ENCODE measurements around the gene UBE2E1.
"Not testable (repeated sequence)": the region's sequence is repeated elsewhere in the genome, so short reads cannot be mapped to it uniquely, and the experiment has no call there.

Gene UBE2E1

GRCh38 chr3:23904545-23904944 is 98.8 kb downstream of the UBE2E1 start:
- no peak for DNase-seq (ENCODE audit: low spot score)
- no peaks in the 10 kb centered on the region for H3K4me1 Mint-ChIP-seq (ENCODE audit: low read depth)
- no peaks in the 10 kb centered on the region for H3K9me3 Mint-ChIP-seq
- no peak overlapping the region for H3K4me3 Mint-ChIP-seq
- H3K27me3 Mint-ChIP-seq (ENCODE audit: low read depth) = no peaks in the 10 kb centered on the region
- H3K27ac Mint-ChIP-seq = no peak overlapping the region
- H3K36me3 Mint-ChIP-seq (ENCODE audit: low read depth) = peaks cover 3% of the 10 kb centered on the region

DNA sequence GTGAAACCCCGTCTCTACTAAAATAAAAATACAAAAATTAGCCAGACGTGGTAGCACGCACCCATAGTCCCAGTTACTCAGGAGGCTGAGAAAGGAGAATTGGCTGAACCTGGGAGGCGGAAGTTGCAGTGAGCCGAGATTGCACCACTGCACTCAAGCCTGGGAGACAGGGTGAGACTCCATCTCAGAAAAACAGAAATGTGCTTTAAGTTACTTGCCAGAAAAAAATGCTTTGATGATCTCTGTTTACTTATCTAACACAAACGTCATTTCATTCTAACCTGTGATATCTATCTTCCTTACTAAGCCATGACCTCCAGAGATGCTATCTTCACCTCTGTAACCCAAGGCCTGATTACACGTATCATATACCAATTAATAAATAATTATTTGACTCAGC is 103.6 kb downstream of the UBE2E1 start:
- H3K27me3 Mint-ChIP-seq (ENCODE audit: low read depth) = peaks cover 5% of the 10 kb centered on the region
- no peaks in the 10 kb centered on the region for H3K9me3 Mint-ChIP-seq

GRCh38 chr3:23911397-23911796 is 105.6 kb downstream of the UBE2E1 start:
- Mint-ChIP-seq H3K4me3 (no peak overlapping the region), H3K36me3 (ENCODE audit: low read depth) (no peaks in the 10 kb centered on the region), H3K27ac (no peak overlapping the region), H3K4me1 (ENCODE audit: low read depth) (peaks cover 7% of the 10 kb centered on the region), H3K9me3 (no peaks in the 10 kb centered on the region), H3K27me3 (ENCODE audit: low read depth) (peaks cover 20% of the 10 kb centered on the region)
- no peak for DNase-seq (ENCODE audit: low spot score)

More for the DNA sequence above, 103.6 kb downstream of the UBE2E1 start:
- H3K4me3 Mint-ChIP-seq = no peak overlapping the region
- no peak overlapping the region for H3K27ac Mint-ChIP-seq
- no peaks in the 10 kb centered on the region for H3K36me3 Mint-ChIP-seq (ENCODE audit: low read depth)
- no peaks in the 10 kb centered on the region for H3K4me1 Mint-ChIP-seq (ENCODE audit: low read depth)
- DNase-seq (ENCODE audit: low spot score) = no peak

- H3K36me3 Mint-ChIP-seq (ENCODE audit: low read depth); H3K27ac Mint-ChIP-seq; H3K4me1 Mint-ChIP-seq (ENCODE audit: low read depth); H3K4me3 Mint-ChIP-seq; DNase-seq (ENCODE audit: low spot score); H3K9me3 Mint-ChIP-seq: not testable (repeated sequence)
- H3K27me3 Mint-ChIP-seq (ENCODE audit: low read depth) = peaks cover 20% of the 10 kb centered on the region
Observed at GRCh38 chr3:23912335-23912734, 106.6 kb downstream of the UBE2E1 start.

DNA sequence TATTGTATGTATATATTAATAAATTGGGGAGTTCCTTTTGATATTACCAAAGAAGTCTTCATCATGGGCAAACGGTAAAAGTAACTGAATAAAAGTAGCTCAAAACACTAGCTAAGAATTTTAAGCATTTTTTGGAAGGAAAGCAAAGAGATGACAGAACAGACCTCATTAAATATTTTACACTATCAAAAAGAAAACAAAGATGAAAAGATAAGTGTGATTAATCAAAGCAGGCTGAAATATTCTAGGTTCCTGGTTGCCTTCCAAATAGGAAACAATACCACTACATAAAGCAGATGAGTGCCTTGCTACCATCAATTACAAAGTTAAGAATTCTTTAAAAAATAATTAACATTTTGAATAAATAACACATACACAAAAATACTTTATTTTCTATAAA is 107.4 kb downstream of the UBE2E1 start:
- Mint-ChIP-seq H3K27ac (no peak overlapping the region), H3K4me3 (no peak overlapping the region), H3K9me3 (no peaks in the 10 kb centered on the region), H3K36me3 (ENCODE audit: low read depth) (peaks cover 12% of the 10 kb centered on the region), H3K27me3 (ENCODE audit: low read depth) (peaks cover 20% of the 10 kb centered on the region), H3K4me1 (ENCODE audit: low read depth) (peaks cover 12% of the 10 kb centered on the region)
- DNase-seq (ENCODE audit: low spot score) = no peak

GRCh38 chr3:23913873-23914743 is 108.4 kb downstream of the UBE2E1 start:
- peaks cover 20% of the 10 kb centered on the region for H3K27me3 Mint-ChIP-seq (ENCODE audit: low read depth)
- H3K27ac Mint-ChIP-seq = no peak overlapping the region
- H3K4me3 Mint-ChIP-seq = no peak overlapping the region
- no peak for DNase-seq (ENCODE audit: low spot score)
- peaks cover 20% of the 10 kb centered on the region for H3K4me1 Mint-ChIP-seq (ENCODE audit: low read depth)
- no peaks in the 10 kb centered on the region for H3K9me3 Mint-ChIP-seq
- peaks cover 21% of the 10 kb centered on the region for H3K36me3 Mint-ChIP-seq (ENCODE audit: low read depth)

GRCh38 chr3:23915537-23916108 is 109.9 kb downstream of the UBE2E1 start:
- Mint-ChIP-seq H3K27ac (no peak overlapping the region), H3K4me1 (ENCODE audit: low read depth) (peaks cover 31% of the 10 kb centered on the region), H3K27me3 (ENCODE audit: low read depth) (peaks cover 20% of the 10 kb centered on the region), H3K9me3 (no peaks in the 10 kb centered on the region), H3K4me3 (peak overlapping the region; percentile 98), H3K36me3 (ENCODE audit: low read depth) (peaks cover 36% of the 10 kb centered on the region)
- no peak for DNase-seq (ENCODE audit: low spot score)

GRCh38 chr3:23916152-23916885 is 110.6 kb downstream of the UBE2E1 start:
- no peak for DNase-seq (ENCODE audit: low spot score)
- peaks cover 20% of the 10 kb centered on the region for H3K27me3 Mint-ChIP-seq (ENCODE audit: low read depth)
- H3K4me1 Mint-ChIP-seq (ENCODE audit: low read depth) = peaks cover 31% of the 10 kb centered on the region
- no peaks in the 10 kb centered on the region for H3K9me3 Mint-ChIP-seq
- peak overlapping the region; percentile 97 for H3K27ac Mint-ChIP-seq
- peak overlapping the region; percentile 98 for H3K4me3 Mint-ChIP-seq
- H3K36me3 Mint-ChIP-seq (ENCODE audit: low read depth) = peaks cover 42% of the 10 kb centered on the region

GRCh38 chr3:23916886-23917678 is 111.3 kb downstream of the UBE2E1 start, which contains the start of the genes NKIRAS1 and RPL15:
TSS of gene NKIRAS1 (minus strand) at chr3:23916990. CDS start at chr3:23910904, 6,086 bp downstream.
TSS of gene RPL15 (plus strand) at chr3:23917132. CDS start at chr3:23917860, 728 bp downstream.
- peaks cover 31% of the 10 kb centered on the region for H3K4me1 Mint-ChIP-seq (ENCODE audit: low read depth)
- H3K4me3 Mint-ChIP-seq = peak within 1 kb of the TSS; percentile 98
- peak; percentile 96 for DNase-seq (ENCODE audit: low spot score)
- H3K27me3 Mint-ChIP-seq (ENCODE audit: low read depth) = peaks cover 20% of the 10 kb centered on the region
- peaks cover 46% of the 10 kb centered on the region for H3K36me3 Mint-ChIP-seq (ENCODE audit: low read depth)
- H3K27ac Mint-ChIP-seq = peak within 1 kb of the TSS; percentile 97
- no peaks in the 10 kb centered on the region for H3K9me3 Mint-ChIP-seq

GRCh38 chr3:23917679-23918303 is 112.0 kb downstream of the UBE2E1 start:
- H3K27ac Mint-ChIP-seq = peak overlapping the region; percentile 97
- peak overlapping the region; percentile 98 for H3K4me3 Mint-ChIP-seq
- DNase-seq (ENCODE audit: low spot score); H3K9me3 Mint-ChIP-seq: not testable (repeated sequence)
- H3K36me3 Mint-ChIP-seq (ENCODE audit: low read depth) = peaks cover 46% of the 10 kb centered on the region
- peaks cover 31% of the 10 kb centered on the region for H3K4me1 Mint-ChIP-seq (ENCODE audit: low read depth)
- peaks cover 20% of the 10 kb centered on the region for H3K27me3 Mint-ChIP-seq (ENCODE audit: low read depth)

GRCh38 chr3:23918331-23918730 is 112.6 kb downstream of the UBE2E1 start:
- H3K27me3 Mint-ChIP-seq (ENCODE audit: low read depth) = peaks cover 20% of the 10 kb centered on the region
- DNase-seq (ENCODE audit: low spot score); H3K9me3 Mint-ChIP-seq: not testable (repeated sequence)
- H3K4me3 Mint-ChIP-seq = peak overlapping the region; percentile 98
- peak overlapping the region; percentile 97 for H3K27ac Mint-ChIP-seq
- peaks cover 47% of the 10 kb centered on the region for H3K36me3 Mint-ChIP-seq (ENCODE audit: low read depth)
- H3K4me1 Mint-ChIP-seq (ENCODE audit: low read depth) = peaks cover 31% of the 10 kb centered on the region

DNA sequence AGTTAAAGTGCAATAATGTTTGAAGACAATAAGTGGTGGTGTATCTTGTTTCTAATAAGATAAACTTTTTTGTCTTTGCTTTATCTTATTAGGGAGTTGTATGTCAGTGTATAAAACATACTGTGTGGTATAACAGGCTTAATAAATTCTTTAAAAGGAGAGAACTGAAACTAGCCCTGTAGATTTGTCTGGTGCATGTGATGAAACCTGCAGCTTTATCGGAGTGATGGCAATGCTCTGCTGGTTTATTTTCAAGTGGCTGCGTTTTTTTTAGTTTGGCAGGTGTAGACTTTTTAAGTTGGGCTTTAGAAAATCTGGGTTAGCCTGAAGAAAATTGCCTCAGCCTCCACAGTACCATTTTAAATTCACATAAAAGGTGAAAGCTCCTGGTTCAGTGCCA is 113.9 kb downstream of the UBE2E1 start:
- H3K4me1 Mint-ChIP-seq (ENCODE audit: low read depth) = peaks cover 31% of the 10 kb centered on the region
- no peak overlapping the region for H3K27ac Mint-ChIP-seq
- H3K36me3 Mint-ChIP-seq (ENCODE audit: low read depth) = peaks cover 47% of the 10 kb centered on the region
- no peak for DNase-seq (ENCODE audit: low spot score)
- no peaks in the 10 kb centered on the region for H3K9me3 Mint-ChIP-seq
- H3K27me3 Mint-ChIP-seq (ENCODE audit: low read depth) = peaks cover 15% of the 10 kb centered on the region
- no peak overlapping the region for H3K4me3 Mint-ChIP-seq

- DNase-seq (ENCODE audit: low spot score) = no peak
- Mint-ChIP-seq H3K4me1 (ENCODE audit: low read depth) (peaks cover 31% of the 10 kb centered on the region), H3K36me3 (ENCODE audit: low read depth) (peaks cover 47% of the 10 kb centered on the region), H3K4me3 (peak overlapping the region; percentile 18), H3K27me3 (ENCODE audit: low read depth) (peaks cover 10% of the 10 kb centered on the region), H3K9me3 (no peaks in the 10 kb centered on the region), H3K27ac (peak overlapping the region; percentile 49)
Observed at GRCh38 chr3:23920151-23920655, 114.4 kb downstream of the UBE2E1 start.
